H1 (cell line): ENCODE results near the gene RPS25. TPM values are rescaled to one million over a fixed set of nuclear protein-coding genes. Genes with fewer than 3 reads are reported as not detected.

Experiments
- CTCF ChIA-PET: fragments of 300-600 bp; sonication (Branson Sonifier 250); formaldehyde crosslinking; loops from one replicate; lab custom pipeline; 2021; ENCODE audit not compliant: partially characterized antibody; lab: Charles Lee
- POLR2A ChIA-PET: fragments of 300-600 bp; sonication (Branson Sonifier 250); formaldehyde crosslinking; loops from one replicate; lab custom pipeline; 2021; ENCODE audit warnings: inconsistent platforms; ENCODE audit not compliant: partially characterized antibody; lab: Charles Lee
- DNase-seq, 2 experiments: peaks; one replicate each; pipeline versions ENCODE4 v3.0.0 to v3.0.0-alpha.2; 2010 to 2022; ENCODE audit warnings: low spot score in 2 of 2, low read depth in 1 of 2, mixed read lengths in 1 of 2
- FAIRE-seq: peaks from 2 replicates; lab custom pipeline; 2011; peaks lifted over from hg19 to GRCh38; lab: Jason Lieb, UNC
- H2AFZ ChIP-seq: 2 replicates; pipeline ENCODE4 v1.8.1; 2012; ENCODE audit warnings: low read length, inconsistent platforms
- H2AK5ac ChIP-seq: 2 replicates; pipeline ENCODE4 v1.6.1; 2013; ENCODE audit warnings: low read depth, low read length
- H2BK120ac ChIP-seq: replicated peaks from 2 replicates; pipeline ENCODE3; 2013; ENCODE audit warnings: low read depth, low read length, inconsistent platforms
- H2BK12ac ChIP-seq: 2 replicates; pipeline ENCODE4 v1.6.1; 2013; ENCODE audit warnings: low read depth, low read length
- H2BK15ac ChIP-seq: 2 replicates; pipeline ENCODE4 v1.6.1; 2013; ENCODE audit warnings: low read length
- H2BK20ac ChIP-seq: 2 replicates; pipeline ENCODE4 v1.6.1; 2013; ENCODE audit warnings: low read length
- H2BK5ac ChIP-seq: 2 replicates; pipeline ENCODE4 v1.6.1; 2013; ENCODE audit warnings: low read depth, low read length
- H3K14ac ChIP-seq: 2 replicates; pipeline ENCODE4 v1.6.1; 2013; ENCODE audit warnings: inconsistent platforms; ENCODE audit not compliant: insufficient read length
- H3K18ac ChIP-seq: 2 replicates; pipeline ENCODE4 v1.6.1; 2013; ENCODE audit warnings: low read length; ENCODE audit errors: extremely low read depth
- H3K23ac ChIP-seq: 2 replicates; pipeline ENCODE4 v1.6.1; 2013; ENCODE audit warnings: inconsistent platforms; ENCODE audit not compliant: insufficient read length
- H3K23me2 ChIP-seq: 2 replicates; pipeline ENCODE4 v1.6.1; 2013; ENCODE audit warnings: low read depth, low read length
- H3K27ac ChIP-seq: 2 replicates; pipeline ENCODE4 v1.6.1; 2011; ENCODE audit warnings: low read depth, low read length, inconsistent platforms
- H3K27me3 ChIP-seq, 4 experiments: replicated peaks in 1 of 4; 1 replicate in 1 of 4; 2 replicates in 3 of 4; pipeline versions ENCODE4 v1.6.1 to v1.8.1; 2011 to 2013; ENCODE audit warnings: low read length in 3 of 4, mild to moderate bottlenecking in 3 of 4, inconsistent platforms in 2 of 4, mixed read lengths in 2 of 4, moderate library complexity in 1 of 4; ENCODE audit not compliant: control insufficient read depth in 3 of 4, insufficient read depth in 3 of 4; ENCODE audit errors: extremely low read depth in 1 of 4
- H3K36me3 ChIP-seq, 4 experiments: 2 replicates each; pipeline versions ENCODE4 v1.6.1 to v1.8.1; 2011 to 2013; ENCODE audit warnings: mild to moderate bottlenecking in 4 of 4, low read length in 3 of 4, moderate library complexity in 2 of 4, control low read depth in 1 of 4, inconsistent platforms in 1 of 4; ENCODE audit not compliant: insufficient read depth in 4 of 4, control insufficient read depth in 2 of 4
- H3K4ac ChIP-seq: replicated peaks from 2 replicates; pipeline ENCODE3; 2013; ENCODE audit warnings: low read length, low read depth, mixed read lengths, inconsistent platforms; ENCODE audit not compliant: insufficient read length
- H3K4me1 ChIP-seq, 4 experiments: replicated peaks in 1 of 4; 1 replicate in 1 of 4; 2 replicates in 3 of 4; pipeline versions ENCODE4 v1.6.1 to v1.8.1; 2011 to 2013; ENCODE audit warnings: low read length in 3 of 4, inconsistent platforms in 2 of 4, mixed read lengths in 1 of 4; ENCODE audit not compliant: insufficient read depth in 4 of 4, control insufficient read depth in 3 of 4
- H3K4me2 ChIP-seq, 2 experiments: 2 replicates each; pipeline versions ENCODE4 v1.6.1 to v1.8.1; 2011 to 2013; ENCODE audit warnings: low read depth in 2 of 2, low read length in 2 of 2, control low read depth in 1 of 2, inconsistent platforms in 1 of 2, mild to moderate bottlenecking in 1 of 2; ENCODE audit not compliant: insufficient read depth in 1 of 2
- H3K4me3 ChIP-seq, 4 experiments: fragments of 200-600, 300-600 bp in 1 of 4; sonication (generic), shearing (Covaris generic), sonication (Bioruptor Twin) in 1 of 4; 2 replicates each; pipeline versions ENCODE4 v1.5.1 to v1.8.1; 2011 to 2016; ENCODE audit warnings: low read length in 4 of 4, low read depth in 3 of 4, control low read depth in 2 of 4, inconsistent platforms in 2 of 4, mild to moderate bottlenecking in 2 of 4, mixed read lengths in 1 of 4, moderate library complexity in 1 of 4; ENCODE audit not compliant: insufficient read depth in 2 of 4; ENCODE audit errors: extremely low read depth in 1 of 4
- H3K56ac ChIP-seq: replicated peaks from 2 replicates; pipeline ENCODE3; 2013; ENCODE audit warnings: low read depth, mild to moderate bottlenecking, mixed read lengths, low read length, inconsistent platforms; ENCODE audit not compliant: insufficient read length
- H3K79me1 ChIP-seq: 2 replicates; pipeline ENCODE4 v1.6.1; 2013; ENCODE audit warnings: low read depth, low read length, control low read depth
- H3K79me2 ChIP-seq, 2 experiments: 2 replicates each; pipeline versions ENCODE4 v1.6.1 to v1.8.1; 2012 to 2013; ENCODE audit warnings: low read length in 2 of 2, mild to moderate bottlenecking in 2 of 2, inconsistent platforms in 1 of 2; ENCODE audit not compliant: insufficient read depth in 2 of 2, control insufficient read depth in 1 of 2
- H3K9ac ChIP-seq, 4 experiments: replicated peaks in 1 of 4; 1 replicate in 1 of 4; 2 replicates in 3 of 4; pipeline versions ENCODE4 v1.6.1 to v1.8.1; 2011 to 2013; ENCODE audit warnings: low read depth in 3 of 4, low read length in 3 of 4, control low read depth in 2 of 4, mild to moderate bottlenecking in 2 of 4, moderate library complexity in 2 of 4, inconsistent platforms in 1 of 4; ENCODE audit errors: extremely low read depth in 1 of 4
- H3K9me3 ChIP-seq, 2 experiments: 2 replicates each; pipeline versions ENCODE4 v1.6.1 to v1.8.1; 2012 to 2013; ENCODE audit warnings: mild to moderate bottlenecking in 2 of 2, moderate library complexity in 2 of 2, control low read depth in 1 of 2, inconsistent platforms in 1 of 2, low read depth in 1 of 2, low read length in 1 of 2, mixed read lengths in 1 of 2; ENCODE audit not compliant: insufficient read depth in 2 of 2
- H4K20me1 ChIP-seq, 2 experiments: replicated peaks in 1 of 2; 2 replicates each; pipeline versions ENCODE3 to v1.8.1; 2011 to 2013; ENCODE audit warnings: inconsistent platforms in 2 of 2, low read length in 2 of 2, mild to moderate bottlenecking in 1 of 2; ENCODE audit not compliant: insufficient read depth in 2 of 2, control insufficient read depth in 1 of 2
- H4K5ac ChIP-seq: 2 replicates; pipeline ENCODE4 v1.6.1; 2013; ENCODE audit warnings: low read length, low read depth, mixed read lengths, inconsistent platforms; ENCODE audit not compliant: insufficient read length
- H4K8ac ChIP-seq: 2 replicates; pipeline ENCODE4 v1.8.0; 2013; ENCODE audit warnings: mild to moderate bottlenecking, moderate library complexity, low read length, inconsistent platforms; ENCODE audit not compliant: insufficient read depth; ENCODE audit errors: extremely low read depth
- H4K91ac ChIP-seq: replicated peaks from 2 replicates; pipeline ENCODE3; 2013; ENCODE audit warnings: low read length, mixed read lengths, inconsistent platforms; ENCODE audit not compliant: insufficient read length
- ASH2L ChIP-seq: fragments of 200-600, 300-600 bp; sonication (generic); IDR thresholded peaks from one replicate; pipeline ENCODE4 v1.7.1; 2017; ENCODE audit warnings: low read length
- CTBP2 ChIP-seq: IDR thresholded peaks from 2 replicates; pipeline ENCODE4 v1.7.0; 2011; ENCODE audit warnings: borderline replicate concordance, mild to moderate bottlenecking, moderate library complexity, mixed read lengths, low read length; ENCODE audit not compliant: insufficient read depth, insufficient read length
- JUN ChIP-seq: IDR thresholded peaks from 2 replicates; pipeline ENCODE4 v1.6.1; 2011; ENCODE audit warnings: low read depth, mild to moderate bottlenecking, improper control_type of control experiment, low read length
- KDM1A ChIP-seq: fragments of 200-600, 300-600 bp; sonication (generic); IDR thresholded peaks from 2 replicates; pipeline ENCODE4 v1.7.1; 2016; ENCODE audit warnings: mild to moderate bottlenecking, low read length, borderline replicate concordance
- KDM4A ChIP-seq: IDR thresholded peaks from one replicate; pipeline ENCODE4 v1.7.1; 2012; ENCODE audit warnings: low read depth, mild to moderate bottlenecking, moderate library complexity, low read length, inconsistent platforms; ENCODE audit not compliant: severe bottlenecking
- SAP30 ChIP-seq: fragments of 300-600 bp; sonication (generic); IDR thresholded peaks from 2 replicates; pipeline ENCODE4 v1.7.1; 2012; ENCODE audit warnings: low read length, moderate library complexity, mild to moderate bottlenecking, inconsistent platforms; ENCODE audit not compliant: insufficient read depth, insufficient replicate concordance
- SIX5 ChIP-seq: IDR thresholded peaks from 2 replicates; pipeline ENCODE4 v1.6.1; 2011; ENCODE audit warnings: mild to moderate bottlenecking, low read depth, low read length
- WGBS, 2 experiments: shearing (Covaris generic) in 1 of 2; methylation state at CpG; one replicate each; pipeline versions ENCODE4 v1.1.6 to v1.1.7; 2013 to 2015; ENCODE audit warnings: low lambda C conversion rate in 2 of 2, mixed read lengths in 2 of 2, inconsistent platforms in 1 of 2, low coverage in 1 of 2, missing lambda C conversion rate in 1 of 2; ENCODE audit not compliant: insufficient replicate concordance in 2 of 2, insufficient coverage in 1 of 2, insufficient read length in 1 of 2; ENCODE audit errors: extremely low coverage in 1 of 2, missing lambda C conversion rate in 1 of 2; 5-methylcytosine and 5-hydroxymethylcytosine counted together
- polyA plus RNA-seq, 7 experiments: library from polyadenylated mRNA; depleted of rRNA in 3 of 7; stranded (reverse) in 5 of 7; unstranded in 2 of 7; fragments of >200 nt in 5 of 7; fragments of 200-250 nt in 2 of 7; gene quantifications; 1 replicate in 5 of 7; 2 replicates in 1 of 7; 4 replicates in 1 of 7; pipeline versions ENCODE4 v1.2.1 to v1.2.3, GENCODE V29; 2011 to 2013; ENCODE audit warnings: missing spikeins in 2 of 7, mixed read lengths in 2 of 7
- total RNA-seq: library from RNA; stranded (reverse); fragmentation: NEBNext Ultra II Directional; extraction: Animal tissue kit (Norgen Biotek cat#: 25700); gene quantifications from 2 replicates; pipeline ENCODE4 v1.2.1, GENCODE V29; 2021

The RPS25 gene
- total and polyA plus RNA-seq, 2 of the 8 experiments (the other 6 are each of a cell fraction or from before 2014, with no cell fraction given), result 1,525 to 1,643 TPM

- Histone ChIP-seq H3K23ac (no peak overlapping the region), H2AFZ (no peak overlapping the region), H3K79me1 (peaks cover 15% of the 10 kb centered on the region), H3K4me2 (peak overlapping the region; percentile 81 to 82), H3K9ac (peak overlapping the region in 2 of 4 experiments; percentile 8 to 17; a peak in 3 of 7 replicates), H2BK120ac (no peak overlapping the region), H4K20me1 (peaks cover 3 to 16% of the 10 kb centered on the region in 2 experiments), H3K14ac (no peak overlapping the region), H3K56ac (no peak overlapping the region), H2AK5ac (no peak overlapping the region), H4K91ac (peak overlapping the region; percentile 30), H3K18ac (no peak overlapping the region), H3K9me3 (no peaks in the 10 kb centered on the region), H3K4me3 (peak overlapping the region in 1 of 4 experiments; percentile 84; a peak in 4 of 8 replicates), H2BK12ac (0 out of 2 replicates have a peak overlapping the region, but pooled peaks have one; percentile 10), H2BK15ac (no peak overlapping the region), H4K5ac (no peak overlapping the region), H3K79me2 (peaks cover 0 to 19% of the 10 kb centered on the region in 2 experiments; a peak in 1 of 4 replicates), H4K8ac (no peak overlapping the region), H3K23me2 (peaks cover 7% of the 10 kb centered on the region; the same call in 1 of the 2 replicates), H3K4ac (no peak overlapping the region), H2BK5ac (no peak overlapping the region), H3K4me1 (peaks cover 6 to 13% (median 10%) of the 10 kb centered on the region in 4 experiments), H3K27me3 (no peaks in the 10 kb centered on the region), H2BK20ac (no peak overlapping the region), H3K36me3 (peaks cover 8 to 50% (median 29%) of the 10 kb centered on the region in 4 experiments), H3K27ac (no peak overlapping the region; the same call in 1 of the 2 replicates)
- DNase-seq, result no peak
- CTCF ChIA-PET, result interaction anchor here (0.6 to 3.1 kb wide), 5 partner anchors 10 to 101 kb away, joined by 3 to 12 read pairs (median 4); partner anchors contain the start of genes RPS25 and TRAPPC4
- no peak for FAIRE-seq
- WGBS, 2 experiments, result 87% methylated on average over 9 of the region's 9 CpGs; no CpG with 5 or more reads in 1 of the 2 experiments
- POLR2A ChIA-PET, result interaction anchor here (1.4 to 9.7 kb wide), 4 partner anchors 15 to 27 kb away, joined by 4 to 224 read pairs (median 12); partner anchors contain the start of genes HYOU1, RPS25 and TRAPPC4
- TF ChIP-seq KDM1A (no peak), SIX5 (no peak), JUN (no peak), CTBP2 (no peak), SAP30 (no peak), ASH2L (no peak), KDM4A (no peak)
Observed at GRCh38 chr11:119028346-119029068, 10.4 kb upstream of the RPS25 start.
